ENCODE data around the gene FADS6.
A peak's percentile ranks its signal among the peaks of the same experiment; 100 is the strongest.

FADS6 gene

DNA sequence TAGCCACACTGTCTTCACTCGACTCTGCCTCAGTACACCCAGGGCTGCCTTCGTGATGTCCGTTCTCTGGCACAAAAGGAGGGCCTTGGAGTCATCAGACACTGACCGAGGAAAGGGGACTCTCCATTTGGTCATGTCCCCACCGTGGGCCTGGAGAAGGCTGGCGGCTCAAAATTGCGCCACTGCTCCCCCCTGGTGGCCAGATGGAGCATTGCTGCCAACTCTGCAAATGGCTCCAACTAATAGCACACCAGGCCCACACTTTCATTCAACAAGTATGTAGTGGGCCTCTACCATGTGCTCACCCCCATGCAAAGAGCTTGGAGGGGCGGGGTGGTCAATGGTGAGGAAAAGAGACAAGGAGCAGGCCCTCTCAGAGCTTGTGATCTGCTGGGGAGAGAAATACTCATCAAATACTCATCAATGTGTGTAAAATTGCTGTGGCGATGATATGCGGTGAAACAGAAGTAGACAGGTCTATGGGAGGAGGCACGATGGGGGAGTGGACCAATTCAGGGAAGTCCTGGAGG, 28.5 kb downstream of the FADS6 start:
- DNase-seq (ENCODE audit: extremely low read depth, low read depth) = peak; percentile 42
- H3K4me3 ChIP-seq (replicated peaks; ENCODE audit: low read depth, low read length) = no peak overlapping the region
- TF ChIP-seq, protein P1, sequence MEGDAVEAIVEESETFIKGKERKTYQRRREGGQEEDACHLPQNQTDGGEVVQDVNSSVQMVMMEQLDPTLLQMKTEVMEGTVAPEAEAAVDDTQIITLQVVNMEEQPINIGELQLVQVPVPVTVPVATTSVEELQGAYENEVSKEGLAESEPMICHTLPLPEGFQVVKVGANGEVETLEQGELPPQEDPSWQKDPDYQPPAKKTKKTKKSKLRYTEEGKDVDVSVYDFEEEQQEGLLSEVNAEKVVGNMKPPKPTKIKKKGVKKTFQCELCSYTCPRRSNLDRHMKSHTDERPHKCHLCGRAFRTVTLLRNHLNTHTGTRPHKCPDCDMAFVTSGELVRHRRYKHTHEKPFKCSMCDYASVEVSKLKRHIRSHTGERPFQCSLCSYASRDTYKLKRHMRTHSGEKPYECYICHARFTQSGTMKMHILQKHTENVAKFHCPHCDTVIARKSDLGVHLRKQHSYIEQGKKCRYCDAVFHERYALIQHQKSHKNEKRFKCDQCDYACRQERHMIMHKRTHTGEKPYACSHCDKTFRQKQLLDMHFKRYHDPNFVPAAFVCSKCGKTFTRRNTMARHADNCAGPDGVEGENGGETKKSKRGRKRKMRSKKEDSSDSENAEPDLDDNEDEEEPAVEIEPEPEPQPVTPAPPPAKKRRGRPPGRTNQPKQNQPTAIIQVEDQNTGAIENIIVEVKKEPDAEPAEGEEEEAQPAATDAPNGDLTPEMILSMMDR (IDR thresholded peaks at IDR 0.05; ENCODE audit: low read depth, low read length, missing control alignments) = peak; percentile 94

DNA sequence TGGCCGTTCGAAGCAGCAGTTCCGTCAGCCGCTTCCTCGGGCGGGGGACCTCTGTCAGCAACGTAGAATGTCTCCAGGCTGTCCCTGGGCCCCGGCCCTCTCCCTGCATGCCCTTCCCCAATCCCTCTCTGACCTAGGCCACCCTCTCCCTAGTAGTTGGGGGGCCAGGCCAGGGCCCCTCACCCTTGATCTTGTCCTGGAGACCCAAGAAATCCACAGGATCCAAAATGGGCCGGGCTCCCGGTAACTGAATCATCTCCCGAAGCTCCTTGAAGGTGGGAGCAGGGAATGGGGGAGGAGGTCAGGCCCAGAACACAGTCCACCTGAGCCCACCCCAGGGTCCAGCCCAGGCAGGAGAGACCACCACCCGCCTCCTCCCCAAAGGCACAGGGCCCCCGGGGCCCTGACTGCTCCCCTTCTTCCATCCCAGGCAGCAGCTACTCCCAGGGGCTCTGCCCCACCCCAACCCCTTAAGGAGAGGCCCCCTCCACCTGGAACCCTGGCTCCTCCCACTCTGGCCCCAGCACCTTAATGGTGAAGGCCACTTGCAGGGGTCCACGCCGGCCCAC, 29.1 kb downstream of the FADS6 start:
- H3K4me3 ChIP-seq (replicated peaks; ENCODE audit: low read depth, low read length) = no peak overlapping the region
- TF ChIP-seq, protein P1 (IDR thresholded peaks at IDR 0.05; ENCODE audit: low read depth, low read length, missing control alignments) = no peak
- no peak for DNase-seq (ENCODE audit: extremely low read depth, low read depth)

DNA sequence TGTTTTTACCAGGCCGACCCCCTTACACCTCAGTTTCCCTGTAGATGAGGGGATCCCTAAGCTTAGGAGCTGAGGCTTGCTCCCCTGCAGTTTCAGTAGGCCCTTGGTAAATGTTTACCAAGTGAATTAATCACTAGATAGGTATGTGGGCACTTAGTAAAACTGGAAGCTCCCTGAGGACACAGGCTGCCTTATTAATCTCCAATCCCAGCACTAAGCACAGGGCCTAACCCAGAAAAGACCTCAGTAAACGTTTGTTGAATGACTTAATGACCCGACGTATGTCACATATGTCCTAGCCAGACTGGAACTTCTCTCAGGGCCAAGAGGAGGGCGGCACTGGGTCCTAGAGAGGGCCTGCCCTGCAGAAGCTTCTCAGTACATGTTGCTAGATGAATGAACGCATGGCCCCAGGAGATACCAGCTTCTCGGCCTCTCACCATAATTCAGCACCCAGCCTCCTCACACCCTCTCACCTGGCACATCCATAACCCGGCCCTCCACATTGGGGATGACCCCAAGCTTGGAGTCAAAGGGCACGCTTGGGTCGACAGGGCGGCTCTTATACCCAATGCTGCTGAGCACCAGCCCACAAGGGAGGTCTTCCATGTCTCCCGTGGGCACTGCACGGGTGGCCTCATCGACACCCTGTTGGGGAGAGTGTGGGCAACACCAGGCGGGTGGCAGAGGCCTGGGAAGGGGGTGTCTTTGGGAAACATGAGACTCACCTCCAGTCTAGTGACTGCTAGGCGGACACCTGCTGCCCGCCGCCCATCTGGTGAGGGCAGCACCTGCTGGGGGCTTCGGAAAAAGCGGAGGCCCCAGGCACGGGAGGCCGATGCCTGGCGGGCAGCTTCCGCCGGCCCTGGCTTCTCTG, 29.8 kb downstream of the FADS6 start:
- TF ChIP-seq, protein P1 (IDR thresholded peaks at IDR 0.05; ENCODE audit: low read depth, low read length, missing control alignments) = no peak
- H3K4me3 ChIP-seq (replicated peaks; ENCODE audit: low read depth, low read length) = no peak overlapping the region
- DNase-seq (ENCODE audit: extremely low read depth, low read depth) = no peak

DNA sequence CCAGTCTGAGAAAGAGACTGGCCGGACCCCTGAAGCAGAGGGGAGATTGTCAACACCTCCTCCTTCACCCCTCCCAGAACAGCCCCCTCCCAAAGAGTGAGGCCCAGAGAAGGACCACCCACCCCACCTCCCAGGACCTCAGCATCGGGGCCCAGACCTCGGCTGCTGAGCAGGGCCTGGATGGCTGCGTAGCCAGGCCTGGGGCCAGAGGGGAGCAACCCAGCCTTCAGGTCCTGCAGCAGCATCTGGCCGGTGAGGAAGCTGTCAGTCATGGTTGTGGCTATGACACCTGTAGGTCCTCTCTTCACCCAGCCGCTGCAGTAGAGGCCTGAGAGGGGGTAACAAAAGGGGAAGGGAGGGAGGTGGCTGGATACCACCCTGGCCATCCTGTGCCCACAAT, 30.5 kb downstream of the FADS6 start:
- no peak for DNase-seq (ENCODE audit: extremely low read depth, low read depth)
- TF ChIP-seq, protein P1 (IDR thresholded peaks at IDR 0.05; ENCODE audit: low read depth, low read length, missing control alignments) = no peak
- no peak overlapping the region for H3K4me3 ChIP-seq (replicated peaks; ENCODE audit: low read depth, low read length)

DNA sequence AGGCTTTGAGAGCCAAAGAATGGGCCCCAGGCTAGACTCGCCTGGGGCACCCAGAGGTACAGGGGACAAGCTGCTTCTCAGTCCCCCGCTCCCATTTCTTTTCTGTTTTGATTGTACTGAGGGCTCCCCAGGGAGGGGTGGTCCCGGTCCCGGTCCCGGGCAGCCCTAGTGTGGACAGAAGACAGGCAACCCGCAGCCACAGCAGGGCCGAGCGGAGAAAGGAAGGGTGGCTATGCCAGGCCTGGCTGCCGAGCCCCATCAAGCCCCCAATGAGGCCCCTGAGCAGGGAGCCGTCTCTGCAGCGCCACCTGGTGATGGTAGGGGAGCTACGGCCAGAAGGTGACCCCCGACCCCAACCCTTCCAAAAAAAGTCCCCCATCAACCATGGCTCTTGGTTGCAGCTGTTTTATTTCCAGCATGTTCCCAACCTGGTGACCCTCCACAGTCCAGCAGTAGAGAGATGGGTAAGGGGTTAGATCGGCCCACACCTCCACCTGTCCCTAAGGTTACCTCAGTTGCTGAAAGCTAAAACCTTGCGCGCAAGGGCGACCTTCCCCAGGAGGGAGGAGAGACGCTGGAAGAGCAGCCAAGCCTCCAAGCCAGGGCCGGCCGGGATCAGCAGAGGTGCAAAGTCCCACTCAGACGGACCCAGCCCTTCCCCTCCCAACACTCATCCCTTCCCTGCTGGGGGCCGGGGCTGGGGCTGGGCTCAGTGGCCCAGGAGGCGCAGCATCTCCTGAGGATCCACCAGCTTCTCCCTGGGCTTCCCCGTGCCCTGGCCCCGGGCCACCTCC, 31.1 kb downstream of the FADS6 start:
- TF ChIP-seq, protein P1 (IDR thresholded peaks at IDR 0.05; ENCODE audit: low read depth, low read length, missing control alignments) = peak; percentile 76
- DNase-seq (ENCODE audit: extremely low read depth, low read depth) = no peak
- H3K4me3 ChIP-seq (replicated peaks; ENCODE audit: low read depth, low read length) = no peak overlapping the region

DNA sequence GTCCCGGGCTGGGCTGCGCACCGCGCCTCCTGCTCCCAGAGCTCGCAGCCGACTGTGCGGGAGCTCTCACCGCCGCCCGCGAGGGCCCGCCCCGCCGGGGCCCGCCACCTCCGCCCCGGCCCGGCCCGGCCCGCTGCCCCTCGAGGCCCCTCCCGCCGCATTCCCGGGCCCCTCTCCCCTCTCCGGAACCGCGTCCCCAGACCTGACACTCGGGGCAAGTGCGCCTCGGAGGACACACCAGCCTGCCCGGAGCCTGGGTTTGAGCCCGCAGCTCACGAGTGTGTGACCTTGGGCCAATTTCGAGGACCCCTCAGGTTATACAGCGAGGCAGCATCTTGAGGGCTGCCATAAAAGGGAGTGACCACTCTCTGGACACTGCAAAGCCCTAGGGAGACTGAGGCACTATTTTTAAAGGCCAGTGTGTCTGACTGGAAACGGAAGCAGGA, 31.7 kb downstream of the FADS6 start:
- no peak for DNase-seq (ENCODE audit: extremely low read depth, low read depth)
- TF ChIP-seq, protein P1 (IDR thresholded peaks at IDR 0.05; ENCODE audit: low read depth, low read length, missing control alignments) = no peak
- no peak overlapping the region for H3K4me3 ChIP-seq (replicated peaks; ENCODE audit: low read depth, low read length)
